GM18508 (cell line): ENCODE data around the gene SLC18A2.
"Not testable (repeated sequence)": the region's sequence is repeated elsewhere in the genome, so short reads cannot be mapped to it uniquely, and the experiment has no call there.

Experiments used
- ATAC-seq: cut with Tn5 transposase; IDR thresholded peaks from one replicate; pipeline ENCODE4 v1.9.1; 2021; ENCODE audit warnings: moderate number of reproducible peaks; ENCODE audit not compliant: insufficient read depth, unreplicated experiment

SLC18A2 gene

DNA sequence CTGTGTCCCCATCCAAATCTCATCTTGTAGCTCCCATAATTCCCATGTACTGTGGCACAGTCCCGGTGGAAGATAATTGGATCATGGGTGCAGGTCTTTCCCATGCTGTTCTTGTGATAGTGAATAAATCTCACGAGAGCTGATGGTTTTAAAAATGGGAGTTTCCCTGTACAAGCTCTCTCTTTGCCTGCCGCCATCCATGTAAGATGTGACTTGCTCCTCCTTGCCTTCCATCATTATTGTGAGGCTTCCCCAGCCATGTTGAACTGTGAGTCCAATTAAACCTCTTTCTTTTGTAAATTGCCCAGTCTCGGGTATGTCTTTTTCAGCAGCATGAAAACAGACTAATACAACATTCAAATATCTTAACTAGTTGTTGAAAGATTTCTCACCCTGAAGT, 10.8 kb upstream of the SLC18A2 start:
- not testable (repeated sequence) for ATAC-seq

DNA sequence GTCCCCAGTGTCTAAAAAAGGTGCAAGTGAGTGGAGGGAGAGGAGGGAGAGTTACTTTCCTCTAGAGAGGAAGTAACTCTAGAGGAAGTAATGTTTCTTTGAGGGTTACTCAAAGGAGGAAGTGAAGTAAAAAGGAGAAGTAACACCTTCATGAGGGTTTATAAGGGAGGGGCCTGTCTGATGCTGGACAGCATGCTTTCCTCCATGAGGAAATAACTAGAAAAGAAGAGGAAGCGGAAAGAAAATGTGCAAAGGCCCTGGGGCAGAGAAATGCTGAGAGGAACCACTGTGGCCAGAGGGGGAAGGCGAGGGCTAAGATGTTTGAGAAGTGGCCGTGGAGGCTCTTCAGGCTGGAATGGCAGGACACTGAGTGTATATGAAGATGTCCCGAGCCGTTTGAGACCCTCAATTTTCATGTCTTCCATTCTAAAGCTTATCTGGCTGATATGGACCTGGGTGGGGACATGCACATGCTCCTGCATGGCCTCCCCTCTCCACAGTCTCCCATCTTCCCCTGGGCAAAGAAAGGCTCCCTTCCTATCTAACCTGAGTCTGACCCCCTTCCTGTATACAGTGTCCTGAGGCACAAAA, 3.4 kb upstream of the SLC18A2 start:
- no peak for ATAC-seq

DNA sequence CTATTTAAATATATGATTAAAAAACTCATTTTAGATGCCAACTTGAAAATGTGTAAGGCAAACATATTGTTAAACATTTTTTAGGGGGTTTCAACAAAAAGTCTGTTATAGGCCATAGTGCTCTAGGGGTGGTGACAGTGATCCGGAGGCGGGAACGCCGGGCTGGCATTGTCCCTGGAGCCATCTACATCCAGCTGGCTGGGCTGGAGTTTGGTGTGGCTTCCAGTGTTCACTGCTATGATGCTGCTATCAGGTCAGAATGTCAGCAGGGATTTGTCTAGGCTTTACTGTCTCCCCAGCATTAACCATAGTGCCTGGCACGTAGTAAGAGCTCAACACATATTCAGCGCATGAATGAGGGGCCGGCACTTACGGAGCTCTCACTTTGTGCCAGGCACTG, 1.9 kb upstream of the SLC18A2 start:
- ATAC-seq = no peak

DNA sequence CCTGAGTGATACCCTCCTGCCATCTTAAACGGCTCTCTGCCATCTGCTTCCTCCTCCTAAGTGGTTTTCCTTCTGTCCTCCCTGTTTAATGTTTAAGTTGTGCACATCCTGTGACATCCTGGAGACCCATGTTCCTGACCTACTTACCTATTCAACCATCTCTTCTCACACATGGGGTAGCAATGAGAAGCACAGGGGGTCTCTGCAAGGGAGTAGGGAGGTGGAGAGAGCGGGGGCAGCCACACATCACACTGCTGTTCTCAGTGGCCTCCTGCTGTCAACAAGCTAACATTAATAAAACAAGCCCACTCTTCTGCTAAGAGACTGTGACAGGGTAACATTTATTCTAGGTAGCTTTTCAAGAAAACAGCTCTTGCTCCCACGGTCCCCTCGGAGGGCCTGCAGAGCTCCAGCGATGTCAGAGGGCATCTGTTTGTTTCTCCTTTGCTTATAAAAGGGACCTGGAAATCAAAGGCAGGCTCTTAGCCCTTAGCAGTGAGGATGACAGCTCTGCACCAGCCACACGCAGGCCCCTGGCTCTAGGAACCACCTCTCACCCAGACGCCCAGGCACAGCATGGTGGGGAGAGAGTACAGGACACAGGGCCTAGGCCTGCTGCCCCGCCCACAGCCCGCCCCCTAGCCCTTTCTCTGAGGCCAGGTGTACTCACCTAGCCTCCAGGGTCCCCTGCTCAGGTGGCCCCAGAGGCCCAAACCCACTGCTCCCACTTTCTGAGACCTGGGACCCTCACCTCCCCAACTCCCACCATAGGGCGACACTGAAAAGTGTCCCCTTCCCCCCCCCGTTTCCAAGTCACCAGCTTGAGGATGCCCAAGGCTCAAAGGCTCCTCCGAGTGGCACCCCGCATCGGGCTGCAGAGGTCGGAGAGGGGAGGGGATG, 943 bp upstream of the SLC18A2 start:
- ATAC-seq = no peak

DNA sequence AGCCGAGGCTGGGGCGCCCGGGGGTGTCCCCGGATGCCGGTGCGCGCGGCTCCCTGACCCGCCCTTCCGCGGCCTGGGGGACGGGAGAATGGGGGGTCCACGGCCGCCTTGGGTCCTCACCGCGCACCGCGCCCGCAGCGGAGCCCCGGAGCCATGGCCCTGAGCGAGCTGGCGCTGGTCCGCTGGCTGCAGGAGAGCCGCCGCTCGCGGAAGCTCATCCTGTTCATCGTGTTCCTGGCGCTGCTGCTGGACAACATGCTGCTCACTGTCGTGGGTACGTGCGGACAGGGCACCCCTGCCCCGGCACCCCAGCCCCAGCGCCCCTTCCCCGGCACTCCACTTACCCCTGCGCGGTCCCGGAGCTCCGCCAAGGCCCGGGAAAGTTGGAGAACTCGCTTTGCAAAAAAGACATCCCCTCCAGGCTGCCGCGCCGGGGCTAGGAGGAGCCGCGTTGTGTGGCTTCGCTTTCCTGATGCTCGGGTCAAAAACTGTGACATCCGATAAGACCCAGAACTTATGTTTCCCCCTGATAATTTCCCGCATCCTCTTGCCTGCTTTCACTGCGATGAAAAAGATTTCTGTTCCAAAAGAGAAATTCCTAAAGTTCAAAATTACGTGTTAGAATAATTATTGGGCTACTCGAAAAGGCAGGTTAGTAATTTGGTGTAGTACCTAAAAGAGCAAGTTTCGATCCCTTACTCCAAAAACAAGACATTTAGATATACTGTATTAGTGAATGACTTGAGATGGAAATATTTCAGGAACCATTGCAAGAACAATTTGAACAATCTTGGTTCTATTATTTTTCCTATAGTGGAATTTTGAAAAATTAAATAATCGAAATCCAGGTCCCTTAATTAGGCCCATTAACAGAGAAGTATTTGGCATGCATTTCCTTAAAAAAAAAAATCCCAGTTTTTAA, 888 bp downstream of the SLC18A2 start:
- ATAC-seq = no peak

DNA sequence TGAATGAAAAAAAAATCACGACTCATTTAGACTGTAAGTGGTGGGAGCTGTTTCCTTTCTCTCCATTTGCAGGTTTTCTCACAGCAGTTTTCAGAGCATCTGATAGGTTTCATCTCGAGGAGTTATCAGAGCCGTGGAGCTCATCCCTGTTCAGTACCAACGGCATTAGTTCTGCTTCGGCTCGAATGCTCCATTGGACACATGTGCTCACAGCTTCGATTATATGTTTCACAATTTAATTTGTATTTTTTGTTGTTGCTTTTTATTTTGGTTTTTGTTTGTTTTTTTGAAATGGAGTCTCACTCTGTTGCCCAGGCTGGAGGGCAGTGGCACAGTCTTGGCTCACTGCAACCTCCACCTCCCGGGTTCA, 1.5 kb downstream of the SLC18A2 start:
- no peak for ATAC-seq

DNA sequence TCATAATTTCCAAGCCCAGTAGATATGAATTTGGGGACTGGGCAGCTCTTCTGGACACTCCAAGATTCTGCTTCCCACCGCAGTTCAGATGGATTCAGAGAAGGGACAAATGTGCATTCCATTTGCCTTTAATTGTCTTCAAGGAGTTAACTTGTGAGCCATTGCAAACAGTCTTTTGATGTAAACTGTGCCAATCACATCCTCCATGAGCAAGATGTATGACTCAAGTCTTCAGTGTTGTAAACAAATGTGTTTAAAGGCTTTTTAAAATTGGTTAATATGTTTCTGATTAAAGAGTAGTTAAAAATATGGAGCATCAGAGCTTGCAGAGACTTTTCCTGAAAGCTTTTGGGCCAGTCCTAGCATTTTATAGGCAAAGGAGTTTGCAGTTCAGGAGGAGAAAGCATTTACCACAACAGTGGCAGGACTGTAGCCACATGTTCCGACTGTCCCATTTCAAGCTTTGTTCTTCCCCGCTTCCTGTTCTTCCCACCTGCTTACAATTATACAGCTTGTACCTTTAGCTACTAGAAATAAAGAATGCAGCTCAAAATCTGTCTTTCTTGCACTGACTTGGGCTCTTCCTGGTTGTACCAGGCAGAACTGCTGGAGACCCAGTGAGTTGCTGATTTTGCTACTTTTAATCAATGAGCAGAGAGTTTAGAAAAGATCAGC, 6.2 kb downstream of the SLC18A2 start:
- ATAC-seq = no peak

DNA sequence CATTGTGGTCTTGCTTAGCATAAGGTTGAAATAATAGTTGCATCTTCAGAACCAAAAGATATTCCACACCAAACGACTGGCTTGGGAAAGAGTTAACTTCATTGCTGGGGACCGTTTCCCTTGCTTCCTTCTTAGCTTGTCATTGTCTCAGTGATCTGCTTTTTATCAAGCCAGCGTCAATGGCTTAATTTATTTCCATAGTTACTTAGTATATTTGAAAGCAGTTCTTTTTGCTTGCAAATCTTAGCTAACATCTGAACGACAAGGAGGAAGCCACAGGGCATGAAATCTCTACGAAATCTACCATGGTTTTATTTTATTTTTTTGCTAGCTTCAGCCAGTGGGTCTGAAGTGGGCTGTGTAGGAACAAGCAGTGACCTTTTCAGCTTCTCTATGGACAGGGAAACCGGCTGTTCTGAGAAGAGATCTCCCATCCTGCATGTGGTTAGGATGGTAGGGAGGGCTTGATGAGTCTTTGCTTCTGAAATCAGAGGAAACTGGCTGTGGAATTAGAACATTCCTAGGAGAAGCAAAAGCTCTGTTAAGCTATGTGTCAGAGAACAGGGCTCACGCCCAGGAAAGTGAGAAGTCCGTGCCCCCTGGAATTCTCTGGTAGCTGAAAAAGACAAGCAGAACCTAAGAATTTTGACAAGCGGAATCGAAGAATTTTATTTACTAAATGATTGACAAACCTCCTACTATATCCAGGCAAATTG, 8.0 kb downstream of the SLC18A2 start:
- ATAC-seq = no peak

DNA sequence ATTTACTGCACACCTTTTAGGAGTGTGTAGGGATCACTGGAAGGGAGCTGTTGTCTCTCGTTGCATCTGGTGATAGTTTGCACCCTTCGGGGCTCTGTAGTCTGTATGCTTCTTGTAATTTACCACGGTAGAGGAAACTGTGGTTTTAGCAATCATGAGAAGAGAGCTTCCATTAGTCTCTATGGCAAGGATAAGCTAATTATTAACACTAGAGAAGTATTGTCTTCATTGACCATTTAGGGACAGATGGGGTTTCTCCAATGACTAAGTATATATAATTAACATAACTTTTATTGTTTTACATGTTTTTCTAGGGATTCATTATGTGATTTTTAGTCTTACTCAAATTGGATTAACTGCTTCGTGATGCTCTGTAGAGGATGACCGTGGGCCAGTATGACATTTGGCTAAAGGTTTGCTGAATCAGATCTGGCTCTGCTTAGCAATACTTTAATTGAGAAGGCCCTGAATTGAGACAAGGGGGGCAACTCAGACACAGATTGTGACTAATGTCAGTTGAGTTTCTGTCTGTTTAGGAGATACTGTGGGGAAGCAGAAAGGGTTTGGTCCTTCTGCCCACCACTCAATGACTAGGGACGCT, 8.7 kb downstream of the SLC18A2 start:
- peak; percentile 93 for ATAC-seq

DNA sequence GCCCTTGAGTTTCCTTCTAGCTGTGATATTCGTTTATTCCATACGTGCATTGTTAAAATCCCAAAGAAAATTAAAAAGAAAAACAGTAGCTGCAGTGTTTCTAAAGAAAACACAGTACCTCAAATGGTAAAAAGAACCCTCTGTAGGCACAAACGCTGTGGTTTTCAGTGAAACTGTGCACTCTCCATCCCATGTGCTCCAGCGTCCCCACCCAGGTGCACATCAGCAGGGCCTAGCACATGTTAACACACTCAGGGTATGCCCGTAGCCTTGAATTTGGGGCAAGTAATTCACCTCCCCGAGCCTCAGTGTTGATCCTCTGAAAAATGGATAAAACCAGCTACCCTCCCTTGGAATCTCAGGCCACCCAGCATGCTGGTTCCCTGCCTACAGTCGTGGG, 9.5 kb downstream of the SLC18A2 start:
- ATAC-seq = no peak

DNA sequence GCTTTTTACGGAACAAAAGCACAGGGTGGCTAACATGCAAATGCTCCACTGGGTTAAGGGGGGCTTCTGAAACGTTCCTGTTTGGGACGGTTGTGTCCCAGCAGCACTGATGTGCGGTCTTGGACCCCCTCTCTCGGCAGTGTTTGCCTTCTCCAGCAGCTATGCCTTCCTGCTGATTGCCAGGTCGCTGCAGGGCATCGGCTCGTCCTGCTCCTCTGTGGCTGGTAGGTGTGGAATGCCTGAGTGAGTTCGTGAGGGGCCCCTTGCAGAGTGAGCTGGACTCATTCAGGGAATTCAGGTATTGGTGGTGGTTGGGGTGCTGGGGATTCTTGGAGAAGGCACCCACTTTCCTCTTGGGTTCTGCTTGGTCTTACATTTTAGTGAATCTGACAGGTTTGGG, 13.0 kb downstream of the SLC18A2 start:
- no peak for ATAC-seq

DNA sequence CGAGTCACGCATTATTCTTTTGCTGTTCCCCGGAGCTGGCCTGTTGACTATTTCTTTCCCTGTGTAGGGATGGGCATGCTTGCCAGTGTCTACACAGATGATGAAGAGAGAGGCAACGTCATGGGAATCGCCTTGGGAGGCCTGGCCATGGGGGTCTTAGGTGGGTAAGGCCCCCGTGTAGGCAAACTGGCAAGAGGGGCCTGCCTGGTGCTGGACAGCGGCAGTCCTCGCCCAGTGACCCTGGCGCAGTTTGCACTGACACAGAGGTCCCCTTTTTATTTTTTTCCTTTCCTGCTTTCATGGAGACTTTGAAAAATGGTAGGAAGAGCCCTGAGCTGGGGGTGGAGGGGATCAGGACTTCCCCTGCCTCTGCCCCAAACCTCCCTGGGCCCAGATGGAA, 13.4 kb downstream of the SLC18A2 start:
- no peak for ATAC-seq

DNA sequence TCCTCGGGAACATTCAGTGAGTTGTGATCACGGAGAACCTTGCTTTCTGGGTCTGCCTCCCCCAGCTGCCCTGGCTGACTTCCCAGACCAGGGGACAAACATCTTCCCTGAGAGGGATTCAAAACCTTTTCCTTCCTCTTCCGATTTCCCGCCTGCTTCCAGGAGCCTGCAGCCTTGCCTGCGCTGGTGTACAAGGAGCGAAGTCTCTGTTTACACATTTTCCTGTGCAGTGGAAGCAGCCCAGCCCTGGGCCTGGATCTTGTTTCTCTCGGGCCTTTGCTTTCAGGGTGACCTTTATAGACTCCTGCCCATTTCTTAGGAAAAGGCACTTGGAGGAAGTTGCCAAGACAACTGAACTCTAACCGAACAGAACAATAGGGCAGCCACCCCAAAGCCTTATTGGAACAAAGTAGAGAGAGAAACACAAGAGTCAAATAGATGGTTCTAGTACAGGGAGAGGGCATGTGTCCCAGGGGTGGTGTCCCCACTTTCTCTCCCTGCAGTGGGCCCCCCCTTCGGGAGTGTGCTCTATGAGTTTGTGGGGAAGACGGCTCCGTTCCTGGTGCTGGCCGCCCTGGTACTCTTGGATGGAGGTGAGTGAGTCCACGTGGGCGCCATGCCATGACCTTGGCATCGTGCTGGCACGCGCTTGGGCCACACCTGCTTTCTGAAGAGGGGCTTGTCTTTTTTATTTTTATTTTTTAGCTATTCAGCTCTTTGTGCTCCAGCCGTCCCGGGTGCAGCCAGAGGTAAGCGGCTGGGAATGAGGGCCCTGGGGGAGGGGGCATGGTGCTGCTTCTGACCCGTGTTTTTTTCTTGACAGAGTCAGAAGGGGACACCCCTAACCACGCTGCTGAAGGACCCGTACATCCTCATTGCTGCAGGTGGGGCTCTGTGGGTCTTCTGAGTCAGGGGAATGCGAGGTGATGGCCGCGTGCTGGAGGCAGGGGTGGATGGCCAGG, 14.1 kb downstream of the SLC18A2 start:
- no peak for ATAC-seq

DNA sequence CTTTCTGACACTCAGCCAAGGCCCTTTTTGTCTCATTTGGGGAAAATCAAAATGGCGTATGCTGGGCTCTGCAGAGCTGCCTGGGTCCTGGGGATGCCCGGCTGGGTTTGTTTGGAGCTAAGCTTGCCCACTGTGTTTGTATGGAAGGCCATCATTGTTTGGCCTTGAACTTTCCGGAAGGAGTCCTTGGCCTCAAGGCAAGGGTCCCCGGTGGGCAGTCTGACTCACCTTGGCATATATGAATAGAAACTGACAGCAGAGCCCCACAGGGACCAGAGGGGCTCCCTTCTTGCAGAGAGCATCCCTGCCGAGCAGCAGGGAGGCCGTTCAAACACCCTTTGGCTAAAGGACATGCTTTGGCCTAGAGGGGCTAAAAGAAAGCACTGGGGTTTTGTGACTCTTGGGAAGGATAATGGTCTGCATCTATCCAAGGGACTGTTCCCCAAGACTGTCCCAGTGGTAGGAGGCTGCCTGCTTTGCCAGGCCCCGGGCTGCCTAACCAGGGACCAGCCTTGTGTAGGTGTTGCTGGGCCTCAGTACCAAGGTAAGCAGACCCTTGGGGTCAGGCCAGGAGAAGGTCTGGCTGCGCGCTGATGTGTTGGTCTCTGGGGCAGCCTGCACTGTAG, 15.0 kb downstream of the SLC18A2 start:
- no peak for ATAC-seq

DNA sequence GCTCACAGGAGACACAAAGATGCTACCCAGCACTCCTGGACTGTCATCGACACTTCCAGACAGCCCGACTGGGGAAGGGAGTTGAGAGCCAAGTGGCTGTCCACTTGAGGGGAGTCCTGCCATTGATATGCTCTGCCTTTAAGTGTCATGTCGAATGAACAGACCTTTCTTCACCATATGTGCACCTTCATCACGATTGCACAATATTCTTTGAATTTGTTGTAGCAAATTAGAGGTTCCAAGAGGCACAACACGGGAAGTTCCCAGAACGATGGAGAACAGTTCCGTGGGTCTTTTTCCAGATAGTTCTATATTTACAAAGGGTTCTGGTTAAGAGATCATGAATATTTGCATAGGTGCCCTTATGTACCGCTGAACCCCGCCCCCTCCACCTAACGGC, 16.0 kb downstream of the SLC18A2 start:
- no peak for ATAC-seq

DNA sequence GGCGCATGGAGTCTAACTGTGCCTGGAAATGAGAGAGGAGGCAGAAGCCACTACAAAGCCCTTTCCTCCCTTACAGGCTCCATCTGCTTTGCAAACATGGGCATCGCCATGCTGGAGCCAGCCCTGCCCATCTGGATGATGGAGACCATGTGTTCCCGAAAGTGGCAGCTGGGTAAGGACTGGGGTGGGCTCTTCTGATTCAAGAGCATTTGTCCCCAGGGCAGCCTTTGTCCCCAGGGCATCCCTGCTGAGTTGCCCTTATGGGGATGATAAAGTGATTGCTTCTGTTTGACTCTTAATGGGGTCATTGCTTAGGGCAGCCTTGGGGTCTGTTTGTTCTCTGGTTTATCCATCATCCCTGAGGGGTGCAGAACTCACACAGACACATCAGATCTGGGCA, 16.8 kb downstream of the SLC18A2 start:
- no peak for ATAC-seq

DNA sequence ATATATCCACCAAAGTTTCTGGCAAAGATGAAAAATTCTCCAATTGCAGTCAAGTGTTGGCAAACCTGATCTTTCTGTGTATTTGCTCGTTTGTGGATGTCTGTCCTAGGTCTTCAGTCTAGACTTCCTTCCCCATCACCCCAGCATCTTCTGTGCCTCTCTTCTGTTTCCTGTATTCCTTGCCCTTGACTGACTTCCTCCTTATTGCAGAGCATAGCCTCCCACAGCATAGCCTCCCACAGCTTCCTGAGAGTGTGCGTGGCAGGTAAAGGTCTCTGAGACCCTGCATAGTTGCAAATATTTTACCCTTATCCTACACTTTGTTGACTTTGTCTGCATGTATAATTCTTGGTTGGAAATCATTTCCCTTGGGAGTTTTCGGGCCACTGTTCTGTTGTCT, 18.4 kb downstream of the SLC18A2 start:
- no peak for ATAC-seq

DNA sequence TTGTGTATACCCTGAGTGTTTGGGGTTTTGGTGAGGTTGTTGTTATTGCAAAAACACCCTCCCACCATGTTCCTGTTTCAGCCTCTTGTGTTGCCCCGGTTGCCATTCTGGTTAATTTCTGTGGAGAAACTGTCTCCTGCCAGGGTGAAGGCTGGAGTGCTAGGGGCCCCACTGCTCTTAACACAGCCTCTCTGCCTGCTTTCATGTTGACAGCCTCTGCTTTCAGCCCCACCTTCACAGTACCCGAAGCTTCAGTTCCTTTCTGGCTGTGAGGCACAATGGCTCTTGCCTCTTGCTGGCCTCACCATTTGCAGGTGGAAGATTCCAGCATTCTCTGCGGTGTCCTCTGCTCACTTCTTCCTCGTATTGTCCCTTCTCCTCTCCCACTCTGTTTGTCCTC, 19.2 kb downstream of the SLC18A2 start:
- ATAC-seq = no peak
